ENCODE results near the gene PRKCH.

Gene PRKCH

DNA sequence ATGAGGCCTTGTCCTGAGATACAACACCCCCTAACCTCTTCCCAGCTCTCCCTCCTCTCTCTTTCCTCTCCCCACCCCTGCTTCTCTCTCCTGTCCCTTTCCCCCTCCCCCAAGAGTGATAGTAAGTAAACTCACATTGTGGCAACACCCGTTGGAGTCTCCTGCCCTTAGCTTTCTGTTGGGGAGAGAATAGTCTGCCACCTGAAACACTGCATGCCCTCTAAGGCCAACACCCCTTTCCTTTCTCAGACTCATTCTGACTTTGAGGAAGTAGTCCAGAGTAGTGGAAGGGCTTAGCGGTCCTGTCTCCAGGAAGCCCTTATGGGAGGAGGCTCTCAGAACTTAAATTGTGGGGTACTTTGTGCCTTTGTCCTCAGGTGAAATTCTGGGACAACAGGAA is 95.2 kb downstream of the PRKCH start:
- no peaks in the 10 kb centered on the region for H3F3A ChIP-seq (ENCODE audit: low read depth)
- no peaks in the 10 kb centered on the region for H3K27me3 ChIP-seq (ENCODE audit: insufficient read depth, low read length, poor library complexity, severe bottlenecking)
- H3K4me1 ChIP-seq (ENCODE audit: insufficient read depth, low read length, poor library complexity, severe bottlenecking), result peaks cover 68% of the 10 kb centered on the region
- H3K4me3 ChIP-seq (ENCODE audit: low read length, poor library complexity, severe bottlenecking), result no peak overlapping the region
- TF ChIP-seq, protein P1, sequence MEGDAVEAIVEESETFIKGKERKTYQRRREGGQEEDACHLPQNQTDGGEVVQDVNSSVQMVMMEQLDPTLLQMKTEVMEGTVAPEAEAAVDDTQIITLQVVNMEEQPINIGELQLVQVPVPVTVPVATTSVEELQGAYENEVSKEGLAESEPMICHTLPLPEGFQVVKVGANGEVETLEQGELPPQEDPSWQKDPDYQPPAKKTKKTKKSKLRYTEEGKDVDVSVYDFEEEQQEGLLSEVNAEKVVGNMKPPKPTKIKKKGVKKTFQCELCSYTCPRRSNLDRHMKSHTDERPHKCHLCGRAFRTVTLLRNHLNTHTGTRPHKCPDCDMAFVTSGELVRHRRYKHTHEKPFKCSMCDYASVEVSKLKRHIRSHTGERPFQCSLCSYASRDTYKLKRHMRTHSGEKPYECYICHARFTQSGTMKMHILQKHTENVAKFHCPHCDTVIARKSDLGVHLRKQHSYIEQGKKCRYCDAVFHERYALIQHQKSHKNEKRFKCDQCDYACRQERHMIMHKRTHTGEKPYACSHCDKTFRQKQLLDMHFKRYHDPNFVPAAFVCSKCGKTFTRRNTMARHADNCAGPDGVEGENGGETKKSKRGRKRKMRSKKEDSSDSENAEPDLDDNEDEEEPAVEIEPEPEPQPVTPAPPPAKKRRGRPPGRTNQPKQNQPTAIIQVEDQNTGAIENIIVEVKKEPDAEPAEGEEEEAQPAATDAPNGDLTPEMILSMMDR (conservative IDR thresholded peaks at IDR 0.05; ENCODE audit: low read length), result no peak
- no peak for TF ChIP-seq EZH2phosphoT487 (IDR thresholded peaks at IDR 0.05; ENCODE audit: borderline replicate concordance)
- no peaks in the 10 kb centered on the region for H3K9me3 ChIP-seq (ENCODE audit: insufficient read depth, low read depth, low read length)
- H3K79me2 ChIP-seq (ENCODE audit: insufficient read depth, low read length), result peaks cover 98% of the 10 kb centered on the region
- peak overlapping the region; percentile 11 for H3K4me2 ChIP-seq (ENCODE audit: low read depth, low read length, poor library complexity, severe bottlenecking)
- H3K9me2 ChIP-seq (replicated peaks; ENCODE audit: low read depth, low read length), result no peaks in the 10 kb centered on the region
- H4K20me1 ChIP-seq (ENCODE audit: insufficient read depth, low read length, poor library complexity, severe bottlenecking), result peaks cover 9% of the 10 kb centered on the region
- peaks cover under 1% of the 10 kb centered on the region; the same call in 1 of the 2 replicates for H3K36me3 ChIP-seq (ENCODE audit: insufficient read depth, low read length)
- no peak overlapping the region for H3K9ac ChIP-seq (ENCODE audit: low read depth, low read length, poor library complexity, severe bottlenecking)
- no peak overlapping the region for H2AFZ ChIP-seq (ENCODE audit: low read length)

- no peaks in the 10 kb centered on the region for H3K27me3 ChIP-seq (ENCODE audit: insufficient read depth, low read length, poor library complexity, severe bottlenecking)
- no peaks in the 10 kb centered on the region for H3K36me3 ChIP-seq (ENCODE audit: insufficient read depth, low read length)
- H3K4me1 ChIP-seq (ENCODE audit: insufficient read depth, low read length, poor library complexity, severe bottlenecking), result peaks cover 66% of the 10 kb centered on the region
- H3K4me2 ChIP-seq (ENCODE audit: low read depth, low read length, poor library complexity, severe bottlenecking), result peak overlapping the region; percentile 48
- no peaks in the 10 kb centered on the region for H3K9me2 ChIP-seq (replicated peaks; ENCODE audit: low read depth, low read length)
- TF ChIP-seq, protein P1 (conservative IDR thresholded peaks at IDR 0.05; ENCODE audit: low read length), result no peak
- no peak overlapping the region for H3K4me3 ChIP-seq (ENCODE audit: low read length, poor library complexity, severe bottlenecking)
- no peak overlapping the region for H2AFZ ChIP-seq (ENCODE audit: low read length)
- H3F3A ChIP-seq (ENCODE audit: low read depth), result no peaks in the 10 kb centered on the region
- H3K9ac ChIP-seq (ENCODE audit: low read depth, low read length, poor library complexity, severe bottlenecking), result no peak overlapping the region
- H3K9me3 ChIP-seq (ENCODE audit: insufficient read depth, low read depth, low read length), result no peaks in the 10 kb centered on the region
- H4K20me1 ChIP-seq (ENCODE audit: insufficient read depth, low read length, poor library complexity, severe bottlenecking), result peaks cover 9% of the 10 kb centered on the region
- peaks cover 98% of the 10 kb centered on the region for H3K79me2 ChIP-seq (ENCODE audit: insufficient read depth, low read length)
These were observed 95.8 kb downstream of the PRKCH start for GRCh38 chr14:61417141-61417540.

GRCh38 chr14:61417883-61418455 is 96.6 kb downstream of the PRKCH start:
- Histone ChIP-seq H3K79me2 (ENCODE audit: insufficient read depth, low read length) (peaks cover 98% of the 10 kb centered on the region), H4K20me1 (ENCODE audit: insufficient read depth, low read length, poor library complexity, severe bottlenecking) (peaks cover 9% of the 10 kb centered on the region), H3K4me2 (ENCODE audit: low read depth, low read length, poor library complexity, severe bottlenecking) (peak overlapping the region; percentile 48), H3K4me3 (ENCODE audit: low read length, poor library complexity, severe bottlenecking) (no peak overlapping the region), H2AFZ (ENCODE audit: low read length) (no peak overlapping the region), H3K4me1 (ENCODE audit: insufficient read depth, low read length, poor library complexity, severe bottlenecking) (peaks cover 66% of the 10 kb centered on the region), H3K36me3 (ENCODE audit: insufficient read depth, low read length) (peaks cover under 1% of the 10 kb centered on the region; the same call in 1 of the 2 replicates), H3K9me2 (replicated peaks; ENCODE audit: low read depth, low read length) (no peaks in the 10 kb centered on the region), H3K9ac (ENCODE audit: low read depth, low read length, poor library complexity, severe bottlenecking) (peak overlapping the region; percentile 19), H3K9me3 (ENCODE audit: insufficient read depth, low read depth, low read length) (no peaks in the 10 kb centered on the region), H3F3A (ENCODE audit: low read depth) (no peaks in the 10 kb centered on the region), H3K27me3 (ENCODE audit: insufficient read depth, low read length, poor library complexity, severe bottlenecking) (no peaks in the 10 kb centered on the region)
- TF ChIP-seq, protein P1 (conservative IDR thresholded peaks at IDR 0.05; ENCODE audit: low read length), result no peak
- no peak for TF ChIP-seq EZH2phosphoT487 (IDR thresholded peaks at IDR 0.05; ENCODE audit: borderline replicate concordance)

Data from Loucy (cell line).